HUES6 (cell line): ENCODE data around the gene LIME1.

Source experiments
- H3K27ac ChIP-seq: 2 replicates; pipeline ENCODE4 v1.7.0; 2013; ENCODE audit warnings: low read depth, mild to moderate bottlenecking, low read length, inconsistent platforms
- H3K27me3 ChIP-seq: 2 replicates; pipeline ENCODE4 v1.6.1; 2013; ENCODE audit warnings: low read length; ENCODE audit not compliant: control insufficient read depth, insufficient read depth
- H3K36me3 ChIP-seq: 2 replicates; pipeline ENCODE4 v1.6.1; 2013; ENCODE audit warnings: low read length; ENCODE audit not compliant: control insufficient read depth, insufficient read depth
- H3K4me1 ChIP-seq: 2 replicates; pipeline ENCODE4 v1.6.1; 2013; ENCODE audit warnings: low read length; ENCODE audit not compliant: control insufficient read depth, insufficient read depth
- H3K4me3 ChIP-seq: 2 replicates; pipeline ENCODE4 v1.5.1; 2013; ENCODE audit warnings: low read depth, low read length
- H3K9ac ChIP-seq: one replicate; pipeline ENCODE4 v1.6.1; 2013; ENCODE audit warnings: mild to moderate bottlenecking, low read length
- H3K9me3 ChIP-seq: 2 replicates; pipeline ENCODE4 v1.6.1; 2013; ENCODE audit warnings: low read depth, low read length; ENCODE audit not compliant: control insufficient read depth, insufficient read depth

LIME1 gene

GRCh38 chr20:63765082-63765873 is 28.8 kb downstream of the LIME1 start:
- no peak overlapping the region for H3K27ac ChIP-seq
- H3K4me3 ChIP-seq = no peak overlapping the region
- H3K9me3 ChIP-seq = no peaks in the 10 kb centered on the region
- H3K27me3 ChIP-seq = no peaks in the 10 kb centered on the region
- no peak overlapping the region for H3K9ac ChIP-seq
- H3K36me3 ChIP-seq = peaks cover 23% of the 10 kb centered on the region
- H3K4me1 ChIP-seq = no peaks in the 10 kb centered on the region

DNA sequence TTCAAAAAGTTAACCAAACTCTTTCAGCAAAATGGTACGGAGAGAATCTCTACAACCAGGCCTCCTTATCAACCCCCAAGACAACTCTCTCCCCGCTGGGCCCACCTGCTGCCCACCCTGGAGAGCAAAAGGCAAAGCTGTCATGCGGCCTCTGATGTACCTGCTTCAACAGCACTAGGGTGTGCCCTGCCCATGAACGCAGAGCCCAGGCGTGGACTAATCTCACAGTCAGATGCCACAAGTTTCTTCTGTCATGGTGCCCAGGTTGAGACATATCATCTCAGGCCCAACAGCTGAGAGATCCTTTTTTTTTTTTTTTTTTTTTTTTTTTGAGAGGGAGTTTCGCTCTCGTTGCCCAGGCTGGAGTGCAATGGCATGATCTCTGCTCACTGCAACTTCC is 29.4 kb downstream of the LIME1 start:
- Histone ChIP-seq H3K27ac (no peak overlapping the region), H3K27me3 (no peaks in the 10 kb centered on the region), H3K4me3 (no peak overlapping the region)

DNA sequence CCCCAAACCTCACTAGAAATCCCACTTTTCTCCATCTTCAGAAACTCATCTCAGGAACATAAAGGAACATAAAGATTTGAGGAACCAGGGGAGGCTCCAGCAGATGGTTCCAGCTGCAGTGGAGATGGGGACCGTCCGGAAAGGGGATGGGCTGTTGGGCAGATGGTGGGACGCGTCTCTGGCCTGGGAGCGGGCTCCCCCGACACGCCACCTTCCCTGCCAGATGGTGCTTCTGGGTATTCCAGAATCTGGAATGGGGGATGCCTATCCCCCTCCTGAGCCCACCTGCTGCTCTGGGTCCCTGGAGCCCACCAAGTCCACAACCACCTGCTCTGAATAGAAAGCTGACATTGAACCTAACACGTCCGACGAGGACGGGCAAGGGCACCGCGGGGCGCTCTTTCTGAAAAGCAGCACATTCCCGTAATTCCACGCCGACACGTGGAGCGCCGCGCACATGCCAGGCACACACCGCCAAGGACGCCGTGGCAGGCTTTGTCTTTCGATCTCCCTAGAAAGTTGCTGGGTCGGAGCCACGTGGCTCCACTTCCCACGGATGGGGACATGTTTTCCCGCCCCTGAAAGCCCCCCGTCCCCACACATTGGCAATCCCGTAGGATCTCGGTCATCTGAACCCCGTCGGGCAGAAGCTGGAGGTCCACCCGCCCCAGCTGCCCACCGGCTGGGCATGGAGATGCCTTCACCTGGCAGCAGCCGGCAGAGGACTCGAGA is 30.4 kb downstream of the LIME1 start:
- H3K36me3 ChIP-seq = peaks cover 23% of the 10 kb centered on the region
- no peaks in the 10 kb centered on the region for H3K9me3 ChIP-seq
- H3K27me3 ChIP-seq = no peaks in the 10 kb centered on the region
- H3K9ac ChIP-seq = no peak overlapping the region
- H3K4me3 ChIP-seq = no peak overlapping the region
- H3K4me1 ChIP-seq = no peaks in the 10 kb centered on the region
- H3K27ac ChIP-seq = no peak overlapping the region

More for the DNA sequence above, 29.4 kb downstream of the LIME1 start:
- Histone ChIP-seq H3K9me3 (no peaks in the 10 kb centered on the region), H3K9ac (no peak overlapping the region), H3K36me3 (peaks cover 23% of the 10 kb centered on the region), H3K4me1 (no peaks in the 10 kb centered on the region)

DNA sequence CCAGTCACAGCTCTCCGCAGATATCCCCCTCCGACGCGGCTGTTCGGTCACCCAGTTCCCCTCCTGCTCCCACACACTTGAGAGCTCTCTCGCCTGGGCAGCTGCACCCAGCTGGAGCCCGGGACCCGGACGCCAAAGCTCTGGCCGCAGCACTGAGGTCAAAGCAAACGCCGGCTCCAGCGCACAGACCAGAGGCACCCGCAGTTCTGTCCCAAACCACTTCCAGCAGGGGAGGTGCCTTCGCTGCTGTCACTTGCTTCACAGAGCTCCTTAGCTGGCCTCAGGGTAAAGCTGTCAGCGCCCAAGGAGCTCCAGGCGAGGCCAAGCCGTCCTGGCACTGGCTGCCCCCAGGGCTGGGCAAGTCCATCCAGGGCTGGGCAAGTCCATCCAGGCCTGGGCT is 31.0 kb downstream of the LIME1 start:
- no peaks in the 10 kb centered on the region for H3K27me3 ChIP-seq
- H3K4me1 ChIP-seq = no peaks in the 10 kb centered on the region
- no peak overlapping the region for H3K9ac ChIP-seq
- no peaks in the 10 kb centered on the region for H3K9me3 ChIP-seq
- H3K27ac ChIP-seq = no peak overlapping the region
- no peak overlapping the region for H3K4me3 ChIP-seq
- H3K36me3 ChIP-seq = peaks cover 23% of the 10 kb centered on the region

- Histone ChIP-seq H3K4me3 (no peak overlapping the region), H3K27ac (no peak overlapping the region), H3K9ac (no peak overlapping the region), H3K9me3 (no peaks in the 10 kb centered on the region), H3K4me1 (no peaks in the 10 kb centered on the region; the same call in 1 of the 2 replicates), H3K36me3 (peaks cover 23% of the 10 kb centered on the region), H3K27me3 (no peaks in the 10 kb centered on the region)
Measured at GRCh38 chr20:63767886-63768285, 31.4 kb downstream of the LIME1 start.

- H3K4me1 ChIP-seq = no peaks in the 10 kb centered on the region; the same call in 1 of the 2 replicates
- no peak overlapping the region for H3K27ac ChIP-seq
- H3K36me3 ChIP-seq = peaks cover 18% of the 10 kb centered on the region
- no peaks in the 10 kb centered on the region for H3K27me3 ChIP-seq
- no peak overlapping the region for H3K9ac ChIP-seq
- no peaks in the 10 kb centered on the region for H3K9me3 ChIP-seq
- H3K4me3 ChIP-seq = no peak overlapping the region
Measured at GRCh38 chr20:63768591-63769515, 32.4 kb downstream of the LIME1 start.

- H3K9ac ChIP-seq = no peak overlapping the region
Measured at GRCh38 chr20:63769891-63770474, 33.5 kb downstream of the LIME1 start.

DNA sequence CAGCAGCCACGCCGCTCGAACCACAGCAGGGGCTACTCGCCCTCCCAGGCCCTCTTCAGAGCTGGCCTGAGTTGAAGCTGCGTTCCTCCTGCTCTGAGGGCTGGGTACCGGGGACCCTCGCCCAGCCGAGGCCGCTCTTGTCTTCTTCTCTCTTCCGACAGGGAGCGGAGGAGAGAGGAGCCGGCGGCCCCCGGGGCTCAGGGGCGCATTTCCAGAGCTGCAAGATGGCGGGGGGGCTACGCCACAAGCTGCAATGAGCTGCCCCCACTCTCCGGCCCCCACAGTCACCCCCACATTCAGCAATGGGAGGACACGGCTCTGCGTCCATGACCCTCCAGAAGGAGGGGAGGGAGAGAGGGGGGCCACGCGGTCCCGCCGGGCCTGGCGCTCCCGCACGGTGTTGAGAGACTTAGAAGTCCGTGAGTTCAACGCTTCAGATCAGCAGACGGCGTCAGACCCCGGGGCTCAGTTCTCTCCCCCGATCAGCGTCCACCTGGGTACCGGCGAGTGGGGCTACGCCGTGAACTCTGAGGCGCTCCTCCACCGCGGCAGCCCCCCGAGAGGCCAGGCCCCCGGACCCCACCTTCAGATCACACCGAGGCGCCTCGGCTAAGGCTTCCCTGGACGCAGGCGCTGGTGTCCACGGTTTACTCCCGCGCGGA is 34.7 kb downstream of the LIME1 start:
- no peaks in the 10 kb centered on the region for H3K9me3 ChIP-seq
- peaks cover 16% of the 10 kb centered on the region for H3K36me3 ChIP-seq
- no peaks in the 10 kb centered on the region for H3K27me3 ChIP-seq
- peaks cover 10% of the 10 kb centered on the region for H3K4me1 ChIP-seq
- no peak overlapping the region for H3K27ac ChIP-seq
- H3K4me3 ChIP-seq = no peak overlapping the region
- no peak overlapping the region for H3K9ac ChIP-seq

More at GRCh38 chr20:63769891-63770474, 33.5 kb downstream of the LIME1 start:
- no peaks in the 10 kb centered on the region; the same call in 1 of the 2 replicates for H3K4me1 ChIP-seq
- no peak overlapping the region for H3K4me3 ChIP-seq
- H3K9me3 ChIP-seq = no peaks in the 10 kb centered on the region
- H3K27me3 ChIP-seq = no peaks in the 10 kb centered on the region
- no peak overlapping the region for H3K27ac ChIP-seq
- H3K36me3 ChIP-seq = peaks cover 16% of the 10 kb centered on the region

- Histone ChIP-seq H3K36me3 (peaks cover 9% of the 10 kb centered on the region), H3K9me3 (no peaks in the 10 kb centered on the region), H3K9ac (no peak overlapping the region), H3K27me3 (no peaks in the 10 kb centered on the region), H3K4me1 (peaks cover 10% of the 10 kb centered on the region), H3K4me3 (no peak overlapping the region), H3K27ac (no peak overlapping the region)
Measured at GRCh38 chr20:63772781-63773518, 36.5 kb downstream of the LIME1 start.
